ENCODE measurements around the gene MFAP3.
A peak's percentile ranks its signal among the peaks of the same experiment; 100 is the strongest.

MFAP3 gene

GRCh38 chr5:154031937-154032489, 6.8 kb upstream of the MFAP3 start:
- DNase-seq (ENCODE audit: low read depth) = no peak
- H3K4me3 ChIP-seq (ENCODE audit: control insufficient read depth, low read depth, low read length) = no peak overlapping the region
- TF ChIP-seq, protein P1, sequence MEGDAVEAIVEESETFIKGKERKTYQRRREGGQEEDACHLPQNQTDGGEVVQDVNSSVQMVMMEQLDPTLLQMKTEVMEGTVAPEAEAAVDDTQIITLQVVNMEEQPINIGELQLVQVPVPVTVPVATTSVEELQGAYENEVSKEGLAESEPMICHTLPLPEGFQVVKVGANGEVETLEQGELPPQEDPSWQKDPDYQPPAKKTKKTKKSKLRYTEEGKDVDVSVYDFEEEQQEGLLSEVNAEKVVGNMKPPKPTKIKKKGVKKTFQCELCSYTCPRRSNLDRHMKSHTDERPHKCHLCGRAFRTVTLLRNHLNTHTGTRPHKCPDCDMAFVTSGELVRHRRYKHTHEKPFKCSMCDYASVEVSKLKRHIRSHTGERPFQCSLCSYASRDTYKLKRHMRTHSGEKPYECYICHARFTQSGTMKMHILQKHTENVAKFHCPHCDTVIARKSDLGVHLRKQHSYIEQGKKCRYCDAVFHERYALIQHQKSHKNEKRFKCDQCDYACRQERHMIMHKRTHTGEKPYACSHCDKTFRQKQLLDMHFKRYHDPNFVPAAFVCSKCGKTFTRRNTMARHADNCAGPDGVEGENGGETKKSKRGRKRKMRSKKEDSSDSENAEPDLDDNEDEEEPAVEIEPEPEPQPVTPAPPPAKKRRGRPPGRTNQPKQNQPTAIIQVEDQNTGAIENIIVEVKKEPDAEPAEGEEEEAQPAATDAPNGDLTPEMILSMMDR (conservative IDR thresholded peaks at IDR 0.05; ENCODE audit: control insufficient read depth, insufficient read depth, low read depth, low read length) = no peak

- no peak overlapping the region for H3K4me3 ChIP-seq (ENCODE audit: control insufficient read depth, low read depth, low read length)
- DNase-seq (ENCODE audit: low read depth) = no peak
- TF ChIP-seq, protein P1 (conservative IDR thresholded peaks at IDR 0.05; ENCODE audit: control insufficient read depth, insufficient read depth, low read depth, low read length) = no peak
Observed at GRCh38 chr5:154034944-154035343, 3.8 kb upstream of the MFAP3 start.

DNA sequence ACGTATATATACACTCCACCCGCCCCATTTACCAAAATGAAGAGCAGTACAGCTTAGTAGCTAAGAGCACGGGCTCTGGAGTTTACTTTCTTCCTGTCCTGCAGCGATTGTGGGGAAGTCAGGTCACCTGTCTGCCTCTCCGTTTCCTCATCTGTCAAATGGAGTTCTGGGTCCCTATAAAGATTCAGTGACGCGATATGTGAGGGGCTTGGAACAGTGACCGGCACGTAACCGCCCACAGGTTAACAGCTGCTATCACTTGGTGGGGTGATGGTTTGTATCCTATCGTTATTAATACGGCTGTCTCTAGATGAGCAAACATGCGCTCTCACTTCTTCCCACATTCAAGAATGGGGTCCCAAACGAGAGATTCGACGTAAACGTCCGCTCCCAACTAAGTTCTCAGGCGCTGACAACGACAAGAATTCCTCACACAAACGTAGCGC, 483 bp upstream of the MFAP3 start:
- TF ChIP-seq, protein P1 (conservative IDR thresholded peaks at IDR 0.05; ENCODE audit: control insufficient read depth, insufficient read depth, low read depth, low read length) = no peak
- H3K4me3 ChIP-seq (ENCODE audit: control insufficient read depth, low read depth, low read length) = peak overlapping the region; percentile 95

GRCh38 chr5:154039458-154039829, 677 bp downstream of the MFAP3 start:
- TF ChIP-seq, protein P1 (conservative IDR thresholded peaks at IDR 0.05; ENCODE audit: control insufficient read depth, insufficient read depth, low read depth, low read length) = no peak
- no peak for DNase-seq (ENCODE audit: low read depth)
- peak overlapping the region; percentile 95 for H3K4me3 ChIP-seq (ENCODE audit: control insufficient read depth, low read depth, low read length)

More for the DNA sequence above, 483 bp upstream of the MFAP3 start:
- DNase-seq (ENCODE audit: low read depth) = peak; percentile 30

GRCh38 chr5:154042766-154043165, 4.0 kb downstream of the MFAP3 start:
- H3K4me3 ChIP-seq (ENCODE audit: control insufficient read depth, low read depth, low read length) = no peak overlapping the region
- TF ChIP-seq, protein P1 (conservative IDR thresholded peaks at IDR 0.05; ENCODE audit: control insufficient read depth, insufficient read depth, low read depth, low read length) = no peak
- DNase-seq (ENCODE audit: low read depth) = peak; percentile 30

DNA sequence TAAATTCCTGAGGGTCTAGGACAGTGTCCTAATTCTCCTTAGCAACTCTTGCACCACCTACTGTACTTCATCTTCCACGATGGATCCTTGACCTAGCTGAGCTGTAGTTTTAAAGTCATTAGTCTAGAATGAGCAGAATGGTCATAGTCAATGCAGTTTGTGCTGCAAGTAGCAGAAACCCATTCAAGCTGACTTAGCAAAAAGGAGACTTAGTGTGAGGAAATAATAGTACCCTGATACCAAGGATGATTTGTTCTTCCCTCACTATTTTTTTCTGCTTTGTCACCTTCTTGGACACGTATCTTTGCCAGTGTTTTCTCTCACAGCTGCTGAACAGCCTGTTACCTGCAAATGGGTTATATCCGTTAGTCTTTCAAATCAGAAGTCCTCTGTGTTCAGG, 5.3 kb downstream of the MFAP3 start:
- DNase-seq (ENCODE audit: low read depth) = no peak
- TF ChIP-seq, protein P1 (conservative IDR thresholded peaks at IDR 0.05; ENCODE audit: control insufficient read depth, insufficient read depth, low read depth, low read length) = no peak
- no peak overlapping the region for H3K4me3 ChIP-seq (ENCODE audit: control insufficient read depth, low read depth, low read length)

DNA sequence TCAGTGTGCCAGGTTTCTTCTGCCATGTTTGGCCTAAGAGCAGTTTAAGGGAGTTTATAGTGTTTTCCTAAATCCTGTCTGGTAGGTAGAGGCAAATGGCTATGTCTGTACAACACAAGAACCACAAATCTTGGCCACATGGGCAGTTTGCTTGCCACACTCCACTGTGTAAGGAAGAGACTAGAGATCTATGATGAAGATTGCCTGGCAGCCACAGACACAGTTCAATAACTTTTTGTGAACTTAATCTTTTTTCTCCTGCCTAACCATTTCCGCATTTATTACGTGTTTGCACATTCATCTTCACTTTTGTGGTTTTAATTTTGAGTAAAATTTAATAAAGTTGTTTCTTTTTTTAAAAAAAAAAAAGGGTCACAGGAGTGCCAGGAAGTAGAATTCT, 5.8 kb downstream of the MFAP3 start:
- TF ChIP-seq, protein P1 (conservative IDR thresholded peaks at IDR 0.05; ENCODE audit: control insufficient read depth, insufficient read depth, low read depth, low read length) = no peak
- DNase-seq (ENCODE audit: low read depth) = no peak
- H3K4me3 ChIP-seq (ENCODE audit: control insufficient read depth, low read depth, low read length) = no peak overlapping the region

Measured in fibroblast of mammary gland (primary cell).